ENCODE data around the gene RELL1. TPM values are rescaled to one million over a fixed set of nuclear protein-coding genes. Genes with fewer than 3 reads are reported as not detected.

RELL1 gene
- polyA plus RNA-seq = 0.47 and 1.7 TPM in 2 replicates
- 2.9 TPM in 2 replicates for polyA minus RNA-seq

GRCh38 chr4:37686373-37687193 lies at the start of gene RELL1:
Gene RELL1 (minus strand): TSS chr4:37686376. CDS start chr4:37686287, 89 bp downstream.
- H2AFZ ChIP-seq (ENCODE audit: low read depth, low read length) = peak within 1 kb of the TSS; percentile 69
- no peaks in the 10 kb centered on the region for H3K9me3 ChIP-seq (ENCODE audit: low read length)
- no peaks in the 10 kb centered on the region for H4K20me1 ChIP-seq (ENCODE audit: insufficient read depth)
- H3K27me3 ChIP-seq (ENCODE audit: insufficient read depth, low read depth, low read length) = peaks cover 4% of the 10 kb centered on the region
- no peaks in the 10 kb centered on the region for H3K9me2 ChIP-seq (ENCODE audit: insufficient read depth, low read length)
- TF ChIP-seq REST (IDR thresholded peaks at IDR 0.05; ENCODE audit: borderline replicate concordance) = peak; percentile 25
- TF ChIP-seq MXI1 (conservative IDR thresholded peaks at IDR 0.05; ENCODE audit: poor library complexity, severe bottlenecking) = peak; percentile 43
- no peak for TF ChIP-seq EZH2 (IDR thresholded peaks at IDR 0.05; ENCODE audit: borderline replicate concordance, insufficient read depth, low read length, poor library complexity, severe bottlenecking)
- H3K9ac ChIP-seq (ENCODE audit: low read length) = peak within 1 kb of the TSS; percentile 64
- H3K4me2 ChIP-seq (ENCODE audit: low read length) = peak within 1 kb of the TSS; percentile 96
- no peaks in the 10 kb centered on the region for H3F3A ChIP-seq (ENCODE audit: insufficient read depth, low read length, poor library complexity, severe bottlenecking)
- peak within 1 kb of the TSS; percentile 98 for H3K4me3 ChIP-seq (ENCODE audit: low read length)
- H3K27ac ChIP-seq (ENCODE audit: low read length) = no peak within 1 kb of the TSS
- no peaks in the 10 kb centered on the region for H3K79me2 ChIP-seq (replicated peaks; ENCODE audit: insufficient read depth, low read length)
- no peaks in the 10 kb centered on the region for H3K36me3 ChIP-seq (ENCODE audit: insufficient read depth, low read length)

- Histone ChIP-seq H3K9me2 (ENCODE audit: insufficient read depth, low read length) (no peaks in the 10 kb centered on the region), H3K4me2 (ENCODE audit: low read length) (no peak overlapping the region), H2AFZ (ENCODE audit: low read depth, low read length) (no peak overlapping the region), H3K9ac (ENCODE audit: low read length) (no peak overlapping the region), H3K9me3 (ENCODE audit: low read length) (no peaks in the 10 kb centered on the region), H3K27me3 (ENCODE audit: insufficient read depth, low read depth, low read length) (no peaks in the 10 kb centered on the region), H3K4me3 (ENCODE audit: low read length) (no peak overlapping the region), H4K20me1 (ENCODE audit: insufficient read depth) (no peaks in the 10 kb centered on the region), H3K79me2 (replicated peaks; ENCODE audit: insufficient read depth, low read length) (no peaks in the 10 kb centered on the region), H3K36me3 (ENCODE audit: insufficient read depth, low read length) (no peaks in the 10 kb centered on the region), H3F3A (ENCODE audit: insufficient read depth, low read length, poor library complexity, severe bottlenecking) (no peaks in the 10 kb centered on the region), H3K27ac (ENCODE audit: low read length) (no peak overlapping the region)
- no peak for TF ChIP-seq EP300 (conservative IDR thresholded peaks at IDR 0.05; ENCODE audit: poor library complexity, severe bottlenecking)
These were observed 49.4 kb upstream of the RELL1 start for GRCh38 chr4:37735578-37735977.

GRCh38 chr4:37734989-37735388 lies 48.8 kb upstream of the RELL1 start:
- Histone ChIP-seq H3K36me3 (ENCODE audit: insufficient read depth, low read length) (no peaks in the 10 kb centered on the region), H3K4me3 (ENCODE audit: low read length) (no peak overlapping the region), H3F3A (ENCODE audit: insufficient read depth, low read length, poor library complexity, severe bottlenecking) (no peaks in the 10 kb centered on the region), H3K27me3 (ENCODE audit: insufficient read depth, low read depth, low read length) (no peaks in the 10 kb centered on the region), H3K79me2 (replicated peaks; ENCODE audit: insufficient read depth, low read length) (no peaks in the 10 kb centered on the region), H3K9me2 (ENCODE audit: insufficient read depth, low read length) (no peaks in the 10 kb centered on the region), H3K4me2 (ENCODE audit: low read length) (no peak overlapping the region), H3K27ac (ENCODE audit: low read length) (no peak overlapping the region), H3K9ac (ENCODE audit: low read length) (no peak overlapping the region), H4K20me1 (ENCODE audit: insufficient read depth) (no peaks in the 10 kb centered on the region), H2AFZ (ENCODE audit: low read depth, low read length) (no peak overlapping the region), H3K9me3 (ENCODE audit: low read length) (no peaks in the 10 kb centered on the region)
- TF ChIP-seq RAD21 (conservative IDR thresholded peaks at IDR 0.05) = no peak
- TF ChIP-seq TAF1 (IDR thresholded peaks at IDR 0.05; ENCODE audit: low read depth) = no peak
- TF ChIP-seq EZH2 (IDR thresholded peaks at IDR 0.05; ENCODE audit: borderline replicate concordance, insufficient read depth, low read length, poor library complexity, severe bottlenecking) = no peak
- no peak for TF ChIP-seq POLR2AphosphoS5 (IDR thresholded peaks at IDR 0.05)
- no peak for TF ChIP-seq REST (IDR thresholded peaks at IDR 0.05; ENCODE audit: borderline replicate concordance)
- no peak for TF ChIP-seq MXI1 (conservative IDR thresholded peaks at IDR 0.05; ENCODE audit: poor library complexity, severe bottlenecking)
- no peak for TF ChIP-seq SMC3 (conservative IDR thresholded peaks at IDR 0.05; ENCODE audit: poor library complexity)
- no peak for TF ChIP-seq CTCF (IDR thresholded peaks at IDR 0.05; ENCODE audit: poor library complexity, severe bottlenecking)
- no peak for TF ChIP-seq EP300 (conservative IDR thresholded peaks at IDR 0.05; ENCODE audit: poor library complexity, severe bottlenecking)

Data from neural cell (in vitro differentiated cells).